ENCODE measurements around the gene OLA1.
A peak's percentile ranks its signal among the peaks of the same experiment; 100 is the strongest.

Gene OLA1

DNA sequence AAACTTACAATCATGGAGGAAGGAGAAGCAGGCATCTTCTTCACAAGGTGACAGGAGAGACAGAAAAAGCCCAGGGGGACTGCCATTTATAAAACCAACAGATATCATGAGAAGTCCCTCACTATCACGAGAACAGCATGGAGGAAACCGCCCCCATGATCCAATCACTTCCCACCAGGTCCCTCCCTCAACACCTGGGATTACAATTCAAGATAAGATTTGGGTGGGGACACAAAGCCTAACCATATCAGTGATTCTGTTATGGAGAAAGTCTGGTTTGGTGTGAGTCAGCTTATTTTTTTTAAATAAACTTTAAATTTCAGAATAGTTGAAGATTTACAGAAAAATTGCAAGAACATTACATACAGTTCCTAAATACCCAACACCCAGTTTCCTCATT lies 198.4 kb downstream of the OLA1 start:
- no peak for TF ChIP-seq REST (IDR thresholded peaks at IDR 0.05; ENCODE audit: low read depth)
- TF ChIP-seq, protein P1, sequence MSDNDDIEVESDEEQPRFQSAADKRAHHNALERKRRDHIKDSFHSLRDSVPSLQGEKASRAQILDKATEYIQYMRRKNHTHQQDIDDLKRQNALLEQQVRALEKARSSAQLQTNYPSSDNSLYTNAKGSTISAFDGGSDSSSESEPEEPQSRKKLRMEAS (IDR thresholded peaks at IDR 0.05), result no peak
- no peak for TF ChIP-seq RAD21 (IDR thresholded peaks at IDR 0.05; ENCODE audit: low read depth)
- TF ChIP-seq TEAD4 (IDR thresholded peaks at IDR 0.05), result no peak
- TF ChIP-seq FOXM1 (IDR thresholded peaks at IDR 0.05; ENCODE audit: borderline replicate concordance, low read depth), result no peak
- no peak for TF ChIP-seq TAF1 (IDR thresholded peaks at IDR 0.05; ENCODE audit: low read depth)
- no peak for TF ChIP-seq YY1 (IDR thresholded peaks at IDR 0.05; ENCODE audit: low read depth)
- no peak for TF ChIP-seq EGR1 (IDR thresholded peaks at IDR 0.05)
- TF ChIP-seq CREB1 (IDR thresholded peaks at IDR 0.05; ENCODE audit: low read depth), result no peak
- no peak for TF ChIP-seq EP300 (IDR thresholded peaks at IDR 0.05; ENCODE audit: borderline replicate concordance)
- TF ChIP-seq NFIC (IDR thresholded peaks at IDR 0.05), result no peak
- no peak for TF ChIP-seq ZBTB7A (IDR thresholded peaks at IDR 0.05; ENCODE audit: low read depth)
- TF ChIP-seq TCF12 (IDR thresholded peaks at IDR 0.05; ENCODE audit: low read depth), result no peak
- TF ChIP-seq, protein P2, sequence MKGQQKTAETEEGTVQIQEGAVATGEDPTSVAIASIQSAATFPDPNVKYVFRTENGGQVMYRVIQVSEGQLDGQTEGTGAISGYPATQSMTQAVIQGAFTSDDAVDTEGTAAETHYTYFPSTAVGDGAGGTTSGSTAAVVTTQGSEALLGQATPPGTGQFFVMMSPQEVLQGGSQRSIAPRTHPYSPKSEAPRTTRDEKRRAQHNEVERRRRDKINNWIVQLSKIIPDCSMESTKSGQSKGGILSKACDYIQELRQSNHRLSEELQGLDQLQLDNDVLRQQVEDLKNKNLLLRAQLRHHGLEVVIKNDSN (IDR thresholded peaks at IDR 0.05), result no peak
- no peak for TF ChIP-seq CEBPB (IDR thresholded peaks at IDR 0.05)

- TF ChIP-seq CREB1 (IDR thresholded peaks at IDR 0.05; ENCODE audit: low read depth) (no peak), RAD21 (IDR thresholded peaks at IDR 0.05; ENCODE audit: low read depth) (peak; percentile 12; the same call in 1 of the 2 replicates)
These were observed 200.1 kb downstream of the OLA1 start for GRCh38 chr2:174048243-174048642.

GRCh38 chr2:174047746-174048145 lies 200.6 kb downstream of the OLA1 start:
- no peak for TF ChIP-seq REST (IDR thresholded peaks at IDR 0.05; ENCODE audit: low read depth)
- no peak for TF ChIP-seq YY1 (IDR thresholded peaks at IDR 0.05; ENCODE audit: low read depth)
- no peak for TF ChIP-seq TAF1 (IDR thresholded peaks at IDR 0.05; ENCODE audit: low read depth)
- TF ChIP-seq RAD21 (IDR thresholded peaks at IDR 0.05; ENCODE audit: low read depth), result no peak
- no peak for TF ChIP-seq EGR1 (IDR thresholded peaks at IDR 0.05)

DNA sequence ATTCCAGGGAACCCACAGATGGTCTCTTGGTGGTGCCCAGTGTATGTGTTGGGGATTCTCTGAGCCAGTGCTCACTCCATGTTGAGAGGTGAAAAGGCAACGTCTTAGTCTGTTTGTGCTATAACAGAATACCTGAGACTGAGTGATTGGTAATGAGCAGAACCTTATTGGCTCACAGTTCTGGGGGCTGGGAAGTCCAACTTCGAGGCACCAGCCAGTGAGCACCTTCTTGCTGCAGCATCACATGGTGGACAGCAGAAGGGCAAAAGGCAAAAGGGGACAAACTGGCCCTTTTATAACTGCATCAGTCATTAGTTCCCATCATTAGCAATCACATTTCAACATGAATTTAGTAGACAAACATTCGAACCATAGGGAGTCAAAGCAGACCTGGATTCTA lies 202.2 kb downstream of the OLA1 start:
- TF ChIP-seq ZBTB7A (IDR thresholded peaks at IDR 0.05; ENCODE audit: low read depth) (no peak), TCF12 (IDR thresholded peaks at IDR 0.05; ENCODE audit: low read depth) (no peak), FOXM1 (IDR thresholded peaks at IDR 0.05; ENCODE audit: borderline replicate concordance, low read depth) (no peak), TAF1 (IDR thresholded peaks at IDR 0.05; ENCODE audit: low read depth) (no peak), YY1 (IDR thresholded peaks at IDR 0.05; ENCODE audit: low read depth) (no peak), EGR1 (IDR thresholded peaks at IDR 0.05) (no peak), CREB1 (IDR thresholded peaks at IDR 0.05; ENCODE audit: low read depth) (no peak), TEAD4 (IDR thresholded peaks at IDR 0.05) (no peak), CEBPB (IDR thresholded peaks at IDR 0.05) (no peak), NFIC (IDR thresholded peaks at IDR 0.05) (no peak), REST (IDR thresholded peaks at IDR 0.05; ENCODE audit: low read depth) (no peak)
- TF ChIP-seq, protein P1 (IDR thresholded peaks at IDR 0.05), result no peak

- TF ChIP-seq FOXM1 (IDR thresholded peaks at IDR 0.05; ENCODE audit: borderline replicate concordance, low read depth), result no peak
- no peak for TF ChIP-seq EGR1 (IDR thresholded peaks at IDR 0.05)
- no peak for TF ChIP-seq RAD21 (IDR thresholded peaks at IDR 0.05; ENCODE audit: low read depth)
- TF ChIP-seq, protein P2 (IDR thresholded peaks at IDR 0.05), result no peak
- TF ChIP-seq TCF12 (IDR thresholded peaks at IDR 0.05; ENCODE audit: low read depth), result no peak
- no peak for TF ChIP-seq EP300 (IDR thresholded peaks at IDR 0.05; ENCODE audit: borderline replicate concordance)
- TF ChIP-seq, protein P1 (IDR thresholded peaks at IDR 0.05), result no peak
- TF ChIP-seq TAF1 (IDR thresholded peaks at IDR 0.05; ENCODE audit: low read depth), result no peak
- no peak for TF ChIP-seq ZBTB7A (IDR thresholded peaks at IDR 0.05; ENCODE audit: low read depth)
- TF ChIP-seq NFIC (IDR thresholded peaks at IDR 0.05), result no peak
These were observed 203.8 kb downstream of the OLA1 start for GRCh38 chr2:174044556-174044955.
